Right atrium auricular region (tissue), 2 donors: ENCODE results near the gene ZNF879. TPM values are rescaled to one million over a fixed set of nuclear protein-coding genes. Genes with fewer than 3 reads are reported as not detected.

Source experiments
- DNase-seq: peaks from one replicate; pipeline ENCODE4 v3.0.0-alpha.2; 2019; ENCODE audit warnings: low spot score
- H3K27ac ChIP-seq, 2 donors: fragments of 200-600 bp; sonication (generic); 1 replicate in 1 of 2; 2 replicates in 1 of 2; pipeline ENCODE4 v1.5.1; 2016 to 2019
- H3K27me3 ChIP-seq, 2 donors: fragments of 200-600 bp; sonication (generic); one replicate each; pipeline versions ENCODE4 v1.5.1 to v1.6.0; 2017 to 2019
- H3K36me3 ChIP-seq: fragments of 200-600 bp; sonication (generic); one replicate; pipeline ENCODE4 v1.5.1; 2016
- H3K4me1 ChIP-seq, 2 donors: fragments of 200-600 bp; sonication (generic); one replicate each; pipeline versions ENCODE4 v1.5.1 to v1.6.0; 2017 to 2019
- H3K4me3 ChIP-seq, 2 donors: fragments of 200-600 bp; sonication (generic); 1 replicate in 1 of 2; 2 replicates in 1 of 2; pipeline ENCODE4 v1.5.1; 2017 to 2019; ENCODE audit warnings: mild to moderate bottlenecking in 1 of 2, moderate library complexity in 1 of 2
- H3K9me3 ChIP-seq, 2 donors: fragments of 200-600 bp; sonication (generic); one replicate each; pipeline ENCODE4 v1.5.1; 2019
- total RNA-seq, 2 donors: library from RNA; depleted of rRNA; stranded (reverse); fragments of >200 nt; gene quantifications; one replicate each; pipeline ENCODE4 v1.1.0, GENCODE V29; 2016
- TF ChIP-seq, protein P1 (sequence below), 2 donors: fragments of 200-600 bp; sonication (generic); IDR thresholded peaks; one replicate each; pipeline ENCODE4 v1.5.1; 2019; ENCODE audit warnings: antibody characterized with exemption in 2 of 2

The ZNF879 gene
- total RNA-seq, 2 donors from 2014 or later, result 2.6 to 6.9 TPM

DNA sequence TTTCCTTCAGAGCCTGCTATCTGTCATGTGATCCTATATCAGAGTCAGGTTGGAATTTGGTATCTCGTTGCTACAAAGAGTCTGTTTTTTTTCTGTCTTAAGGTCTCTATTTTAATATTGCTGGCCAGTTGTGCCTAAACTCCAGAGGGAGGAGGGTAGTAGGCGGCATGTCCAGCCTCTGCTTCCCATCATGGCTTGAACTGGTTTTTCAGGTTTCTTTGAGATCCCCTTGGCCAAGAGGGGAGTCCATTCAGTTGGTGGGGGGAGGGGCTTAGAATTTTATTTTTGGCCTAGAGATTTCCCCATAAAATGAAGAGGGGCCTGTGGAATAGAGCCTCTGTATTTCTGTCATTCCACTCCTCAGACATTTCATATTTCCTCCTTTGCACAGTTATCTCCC is 21.2 kb downstream of the ZNF879 start:
- no peaks in the 10 kb centered on the region for H3K27me3 ChIP-seq
- H3K36me3 ChIP-seq, result no peaks in the 10 kb centered on the region
- H3K27ac ChIP-seq, result no peak overlapping the region
- H3K4me1 ChIP-seq, result no peaks in the 10 kb centered on the region
- H3K4me3 ChIP-seq, result no peak overlapping the region
- H3K9me3 ChIP-seq, result no peaks in the 10 kb centered on the region
- DNase-seq, result no peak
- TF ChIP-seq, protein P1, sequence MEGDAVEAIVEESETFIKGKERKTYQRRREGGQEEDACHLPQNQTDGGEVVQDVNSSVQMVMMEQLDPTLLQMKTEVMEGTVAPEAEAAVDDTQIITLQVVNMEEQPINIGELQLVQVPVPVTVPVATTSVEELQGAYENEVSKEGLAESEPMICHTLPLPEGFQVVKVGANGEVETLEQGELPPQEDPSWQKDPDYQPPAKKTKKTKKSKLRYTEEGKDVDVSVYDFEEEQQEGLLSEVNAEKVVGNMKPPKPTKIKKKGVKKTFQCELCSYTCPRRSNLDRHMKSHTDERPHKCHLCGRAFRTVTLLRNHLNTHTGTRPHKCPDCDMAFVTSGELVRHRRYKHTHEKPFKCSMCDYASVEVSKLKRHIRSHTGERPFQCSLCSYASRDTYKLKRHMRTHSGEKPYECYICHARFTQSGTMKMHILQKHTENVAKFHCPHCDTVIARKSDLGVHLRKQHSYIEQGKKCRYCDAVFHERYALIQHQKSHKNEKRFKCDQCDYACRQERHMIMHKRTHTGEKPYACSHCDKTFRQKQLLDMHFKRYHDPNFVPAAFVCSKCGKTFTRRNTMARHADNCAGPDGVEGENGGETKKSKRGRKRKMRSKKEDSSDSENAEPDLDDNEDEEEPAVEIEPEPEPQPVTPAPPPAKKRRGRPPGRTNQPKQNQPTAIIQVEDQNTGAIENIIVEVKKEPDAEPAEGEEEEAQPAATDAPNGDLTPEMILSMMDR (IDR thresholded peaks at IDR 0.05), result no peak

DNA sequence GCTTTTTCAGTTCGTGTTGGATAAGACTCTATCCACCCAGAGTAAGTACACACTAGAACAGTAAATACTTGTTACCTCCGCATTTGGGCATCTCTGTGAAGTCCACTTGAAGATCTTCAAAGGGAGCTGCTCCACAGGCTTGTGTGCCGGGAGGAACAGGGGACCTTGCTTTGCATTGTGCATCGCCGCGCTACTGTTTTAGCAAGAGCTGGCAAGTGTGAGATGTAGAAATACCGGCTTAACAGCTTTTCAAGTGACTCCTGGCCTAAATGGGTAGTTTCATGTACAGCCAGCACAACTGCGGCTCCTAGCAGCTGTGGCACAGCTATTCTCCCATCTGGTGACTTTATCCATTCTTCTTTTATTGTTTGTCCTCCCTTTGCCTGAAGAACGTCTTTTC is 28.2 kb downstream of the ZNF879 start:
- Histone ChIP-seq H3K27me3 (no peaks in the 10 kb centered on the region), H3K36me3 (no peaks in the 10 kb centered on the region), H3K9me3 (no peaks in the 10 kb centered on the region), H3K27ac (no peak overlapping the region), H3K4me1 (no peaks in the 10 kb centered on the region), H3K4me3 (no peak overlapping the region)
- TF ChIP-seq, protein P1 (IDR thresholded peaks at IDR 0.05), result no peak
- no peak for DNase-seq

DNA sequence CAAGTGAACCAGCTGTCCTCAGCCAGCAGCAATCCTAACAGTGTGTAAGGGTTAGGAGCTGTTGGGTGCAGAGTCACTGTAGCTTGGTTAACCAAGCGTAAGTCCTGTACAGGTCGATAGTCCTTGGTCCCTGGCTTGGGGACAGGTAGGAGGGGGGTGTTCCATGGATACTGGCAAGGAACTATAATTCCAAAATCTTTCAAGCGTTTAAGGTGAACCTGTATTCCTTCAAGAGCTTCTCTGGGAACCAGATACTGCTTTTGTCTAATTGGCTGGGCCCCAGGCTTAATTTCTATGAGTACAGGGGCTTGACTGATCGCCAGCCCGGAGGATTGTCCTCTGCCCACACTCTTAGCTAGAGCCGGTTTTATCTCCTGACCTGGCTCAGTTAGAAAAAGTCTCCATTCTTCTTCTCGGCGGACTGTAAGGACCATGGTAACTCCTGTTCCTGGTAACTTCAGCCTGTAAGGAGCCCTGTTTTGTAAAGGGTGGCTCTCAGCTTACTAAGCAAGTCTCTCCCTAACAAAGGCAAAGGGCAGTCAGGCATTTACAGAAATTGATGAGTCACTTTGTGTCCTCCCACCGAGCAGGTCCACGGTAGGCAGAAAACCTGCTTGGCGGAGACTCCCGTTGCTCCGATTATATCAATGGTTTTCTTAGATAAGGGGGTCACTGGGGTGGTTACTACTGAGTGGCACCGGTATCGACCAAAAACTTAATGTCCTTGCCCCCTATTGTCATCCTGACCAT is 30.6 kb downstream of the ZNF879 start:
- Histone ChIP-seq H3K9me3 (no peaks in the 10 kb centered on the region), H3K27me3 (no peaks in the 10 kb centered on the region)
- TF ChIP-seq, protein P1 (IDR thresholded peaks at IDR 0.05), result no peak

DNA sequence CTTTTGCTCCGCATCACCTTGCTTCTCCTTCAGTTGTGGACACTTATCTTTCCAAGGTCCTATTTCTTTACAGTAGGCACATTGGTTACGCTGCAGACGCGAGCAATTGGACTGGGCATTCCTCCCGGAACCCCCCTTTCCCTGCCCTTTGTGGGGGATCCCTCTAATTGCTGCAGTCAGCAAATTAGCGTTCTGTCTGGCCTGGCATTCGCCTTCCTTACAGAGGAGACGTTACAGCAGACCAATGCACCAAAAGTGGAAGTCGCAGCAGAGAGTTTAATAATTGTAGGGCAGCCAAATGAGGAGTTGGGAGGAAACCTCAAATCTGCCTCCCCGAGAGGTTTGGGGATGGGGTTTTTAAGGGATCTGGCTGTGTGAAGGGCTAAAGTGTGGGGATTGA is 31.3 kb downstream of the ZNF879 start:
- H3K36me3 ChIP-seq, result no peaks in the 10 kb centered on the region
- TF ChIP-seq, protein P1 (IDR thresholded peaks at IDR 0.05), result no peak
- H3K4me1 ChIP-seq, result peaks cover 0 to 2% of the 10 kb centered on the region in 2 donors
- H3K27ac ChIP-seq, result no peak overlapping the region
- DNase-seq, result no peak
- H3K4me3 ChIP-seq, result no peak overlapping the region
- no peaks in the 10 kb centered on the region for H3K27me3 ChIP-seq
- peaks cover 0 to 3% of the 10 kb centered on the region in 2 donors for H3K9me3 ChIP-seq

More for the DNA sequence above, 30.6 kb downstream of the ZNF879 start:
- H3K36me3 ChIP-seq, result no peaks in the 10 kb centered on the region
- no peak overlapping the region for H3K27ac ChIP-seq
- H3K4me1 ChIP-seq, result no peaks in the 10 kb centered on the region
- no peak for DNase-seq
- H3K4me3 ChIP-seq, result no peak overlapping the region

DNA sequence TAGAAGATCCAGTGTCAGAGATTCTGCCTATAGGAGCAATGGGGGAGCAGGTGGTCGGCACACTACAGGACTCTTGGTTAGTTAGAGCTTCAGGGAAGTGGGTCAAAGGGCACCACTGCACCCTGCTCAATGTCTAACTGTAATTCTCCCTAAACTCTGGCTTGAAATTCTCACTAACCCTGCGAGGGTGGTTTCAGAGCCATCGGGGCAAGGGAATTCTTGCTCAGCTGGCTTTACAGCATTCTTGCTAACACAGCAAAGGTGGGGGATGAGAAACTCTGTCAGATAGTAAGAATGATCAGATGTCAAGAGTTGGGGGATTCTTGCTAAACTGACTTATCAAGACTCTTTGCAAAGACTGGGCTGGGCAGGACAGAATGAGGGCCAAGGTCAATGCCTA is 31.8 kb downstream of the ZNF879 start:
- no peak for DNase-seq
- no peaks in the 10 kb centered on the region for H3K27me3 ChIP-seq

More for the DNA sequence above, 31.8 kb downstream of the ZNF879 start:
- TF ChIP-seq, protein P1 (IDR thresholded peaks at IDR 0.05), result no peak
- Histone ChIP-seq H3K4me3 (no peak overlapping the region), H3K4me1 (peaks cover 0 to 2% of the 10 kb centered on the region in 2 donors), H3K27ac (no peak overlapping the region), H3K36me3 (no peaks in the 10 kb centered on the region), H3K9me3 (peaks cover 0 to 3% of the 10 kb centered on the region in 2 donors)
